Thoracic aorta (tissue), 2 donors: ENCODE results near the gene ADCY5. TPM values are rescaled to one million over a fixed set of nuclear protein-coding genes. Genes with fewer than 3 reads are reported as not detected.
A peak's percentile ranks its signal among the peaks of the same experiment; 100 is the strongest.

ENCODE experiments used
- ATAC-seq: fragments of 150-250 bp; one replicate; pipeline ENCODE4 v1.8.0; 2017; ENCODE audit warnings: low read depth; ENCODE audit not compliant: insufficient number of reproducible peaks, low FRiP score
- DNase-seq: peaks from one replicate; pipeline ENCODE4 v3.0.0-alpha.2; 2020; ENCODE audit warnings: low spot score
- H3K27ac ChIP-seq, 2 donors: fragments of 200-600 bp; sonication (generic); 1 replicate in 1 of 2; 2 replicates in 1 of 2; pipeline ENCODE4 v1.5.1; 2016; ENCODE audit warnings: mild to moderate bottlenecking in 2 of 2, moderate library complexity in 2 of 2
- H3K27me3 ChIP-seq: fragments of 200-600 bp; sonication (generic); replicated peaks from 2 replicates; pipeline ENCODE4 v1.6.0; 2016; ENCODE audit warnings: mild to moderate bottlenecking; ENCODE audit not compliant: insufficient read depth
- H3K36me3 ChIP-seq: fragments of 200-600 bp; sonication (generic); one replicate; pipeline ENCODE4 v1.5.1; 2016
- H3K4me1 ChIP-seq, 2 donors: fragments of 200-600 bp; sonication (generic); 1 replicate in 1 of 2; 2 replicates in 1 of 2; pipeline versions ENCODE4 v1.5.1 to v1.6.0; 2016; ENCODE audit warnings: low read depth in 2 of 2, mild to moderate bottlenecking in 1 of 2; ENCODE audit not compliant: control insufficient read depth in 1 of 2
- H3K4me3 ChIP-seq: fragments of 200-600 bp; sonication (generic); 2 replicates; pipeline ENCODE4 v1.5.1; 2016; ENCODE audit warnings: mild to moderate bottlenecking
- H3K9me3 ChIP-seq: fragments of 200-600 bp; sonication (generic); 2 replicates; pipeline ENCODE4 v1.5.1; 2016
- total RNA-seq, 2 donors: library from RNA; depleted of rRNA; stranded (reverse); fragments of >200 nt; gene quantifications; one replicate each; pipeline versions ENCODE4 v1.1.0 to v1.2.3, GENCODE V29; 2016
- TF ChIP-seq, protein P1 (sequence below): fragments of 200-600 bp; sonication (generic); IDR thresholded peaks from one replicate; pipeline ENCODE4 v1.5.1; 2019; ENCODE audit warnings: antibody characterized with exemption

Gene ADCY5
- total RNA-seq, 2 donors from 2014 or later = 104 to 123 TPM

DNA sequence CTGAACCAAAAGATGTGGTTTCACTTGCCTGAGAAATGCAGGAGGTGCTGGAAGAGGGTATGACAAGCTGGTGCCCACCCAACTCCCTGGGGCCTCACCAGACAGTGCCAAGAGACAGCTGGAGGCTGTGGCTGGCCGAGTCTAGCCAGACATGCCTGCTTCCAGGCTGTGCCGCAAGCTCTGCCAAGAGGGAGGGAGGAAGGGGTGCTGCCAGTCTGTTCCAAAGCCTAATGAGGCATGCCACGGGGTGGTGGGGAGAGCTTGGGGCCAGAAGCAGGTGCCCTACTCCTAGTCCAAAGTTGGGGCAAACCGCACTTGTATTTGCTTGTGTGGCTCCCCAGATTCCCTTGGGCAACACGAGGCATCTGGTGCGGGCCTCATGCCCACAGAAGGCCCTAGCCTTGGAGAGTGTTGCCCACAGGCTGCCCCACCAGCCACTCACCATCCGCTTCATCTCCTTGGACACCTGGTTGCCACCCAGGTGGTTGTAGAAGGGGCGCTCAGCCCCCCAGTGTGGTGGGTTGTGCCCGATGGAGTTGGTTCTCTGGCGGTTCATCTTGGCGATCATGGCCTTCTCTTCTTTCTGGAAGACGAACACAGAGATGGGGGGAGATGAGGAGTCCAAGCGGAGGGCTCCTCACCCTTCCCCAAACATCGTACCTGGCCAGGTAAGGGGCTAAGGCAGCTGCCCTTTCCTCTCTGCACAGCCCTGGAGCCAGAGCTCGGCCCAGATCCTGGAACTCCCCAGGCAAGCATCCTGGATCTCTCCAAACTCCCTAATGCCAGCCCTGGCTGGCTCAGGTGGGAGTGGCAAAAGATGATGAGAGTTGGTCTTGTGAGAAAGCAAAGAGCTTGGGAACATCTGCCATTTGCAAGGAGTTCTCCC lies 123.8 kb downstream of the ADCY5 start:
- Histone ChIP-seq H3K36me3 (peaks cover 24% of the 10 kb centered on the region), H3K27me3 (no peaks in the 10 kb centered on the region), H3K9me3 (no peaks in the 10 kb centered on the region), H3K4me1 (peaks cover 4 to 54% of the 10 kb centered on the region in 2 donors), H3K27ac (peak overlapping the region; percentile 28 to 63), H3K4me3 (no peak overlapping the region)
- ATAC-seq (no peak), DNase-seq (no peak)
- TF ChIP-seq, protein P1, sequence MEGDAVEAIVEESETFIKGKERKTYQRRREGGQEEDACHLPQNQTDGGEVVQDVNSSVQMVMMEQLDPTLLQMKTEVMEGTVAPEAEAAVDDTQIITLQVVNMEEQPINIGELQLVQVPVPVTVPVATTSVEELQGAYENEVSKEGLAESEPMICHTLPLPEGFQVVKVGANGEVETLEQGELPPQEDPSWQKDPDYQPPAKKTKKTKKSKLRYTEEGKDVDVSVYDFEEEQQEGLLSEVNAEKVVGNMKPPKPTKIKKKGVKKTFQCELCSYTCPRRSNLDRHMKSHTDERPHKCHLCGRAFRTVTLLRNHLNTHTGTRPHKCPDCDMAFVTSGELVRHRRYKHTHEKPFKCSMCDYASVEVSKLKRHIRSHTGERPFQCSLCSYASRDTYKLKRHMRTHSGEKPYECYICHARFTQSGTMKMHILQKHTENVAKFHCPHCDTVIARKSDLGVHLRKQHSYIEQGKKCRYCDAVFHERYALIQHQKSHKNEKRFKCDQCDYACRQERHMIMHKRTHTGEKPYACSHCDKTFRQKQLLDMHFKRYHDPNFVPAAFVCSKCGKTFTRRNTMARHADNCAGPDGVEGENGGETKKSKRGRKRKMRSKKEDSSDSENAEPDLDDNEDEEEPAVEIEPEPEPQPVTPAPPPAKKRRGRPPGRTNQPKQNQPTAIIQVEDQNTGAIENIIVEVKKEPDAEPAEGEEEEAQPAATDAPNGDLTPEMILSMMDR = no peak

DNA sequence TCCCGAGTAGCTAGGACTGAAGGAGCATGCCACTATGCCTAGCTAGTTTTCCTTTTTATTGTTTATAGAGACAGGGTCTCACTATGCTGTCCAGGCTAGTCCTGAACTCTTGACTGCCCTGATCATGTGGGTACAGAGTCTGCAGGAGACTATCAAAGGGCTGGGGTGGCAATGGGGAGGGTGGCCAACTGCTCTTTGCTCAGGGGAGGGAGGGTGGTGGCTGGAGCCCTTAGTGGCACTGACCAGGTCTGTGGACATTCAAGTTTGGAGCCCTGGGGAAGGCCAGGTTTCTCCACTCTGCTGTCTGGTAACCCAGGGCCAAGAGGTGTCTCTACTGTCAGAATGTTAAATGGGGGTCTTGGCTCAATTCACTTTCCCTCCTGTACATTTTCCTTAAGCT lies 125.1 kb downstream of the ADCY5 start:
- no peak overlapping the region for H3K4me3 ChIP-seq
- TF ChIP-seq, protein P1 = no peak
- no peaks in the 10 kb centered on the region for H3K9me3 ChIP-seq
- H3K36me3 ChIP-seq = peaks cover 36% of the 10 kb centered on the region
- H3K4me1 ChIP-seq = peaks cover 0 to 40% of the 10 kb centered on the region in 2 donors
- H3K27ac ChIP-seq = peak overlapping the region; percentile 28 to 63
- no peak for ATAC-seq
- H3K27me3 ChIP-seq = no peaks in the 10 kb centered on the region
- DNase-seq = no peak

DNA sequence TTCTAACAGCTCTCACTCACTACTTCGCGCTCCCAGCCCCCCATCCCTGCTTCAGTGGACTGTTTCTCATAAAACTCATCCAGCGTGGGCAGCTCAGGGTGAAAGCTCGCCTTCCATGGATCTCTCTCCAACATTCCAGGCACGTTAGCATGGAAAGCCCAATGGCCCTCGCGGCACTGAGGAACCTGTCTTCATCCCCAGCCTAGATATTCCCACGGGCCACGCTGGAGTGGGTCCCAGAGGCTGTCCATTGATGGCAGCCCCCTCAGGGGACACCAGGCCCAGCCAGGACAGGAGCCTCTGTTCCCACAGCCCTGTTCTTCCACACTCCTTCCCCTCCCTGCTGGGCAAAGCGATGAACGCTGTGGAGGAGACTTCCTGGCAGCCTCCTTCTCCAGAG lies 126.0 kb downstream of the ADCY5 start:
- Histone ChIP-seq H3K4me3 (no peak overlapping the region), H3K36me3 (peaks cover 39% of the 10 kb centered on the region), H3K4me1 (peaks cover 0 to 31% of the 10 kb centered on the region in 2 donors), H3K27ac (peak overlapping the region; percentile 29 to 36), H3K9me3 (no peaks in the 10 kb centered on the region), H3K27me3 (no peaks in the 10 kb centered on the region)
- DNase-seq (no peak), ATAC-seq (no peak)
- TF ChIP-seq, protein P1 = no peak

DNA sequence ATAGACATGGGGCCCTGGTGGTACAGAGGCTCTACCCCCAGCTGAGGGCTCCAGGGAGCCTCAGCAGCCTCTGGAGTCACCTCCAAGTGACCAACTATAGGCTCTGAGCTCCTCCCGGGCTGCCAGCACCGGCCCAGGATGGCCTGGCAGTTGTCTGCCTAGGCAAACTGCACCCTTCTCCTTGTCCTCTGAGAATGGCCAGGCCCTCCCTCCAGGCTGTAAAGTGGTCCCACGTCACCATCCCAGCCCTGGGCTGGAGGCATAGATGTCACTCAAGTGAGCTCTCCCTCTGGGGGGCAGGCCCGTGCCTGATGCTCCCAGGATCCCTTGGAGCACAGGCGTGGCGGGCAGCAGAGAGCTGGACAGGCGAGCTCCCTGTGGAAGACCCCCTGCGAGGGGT lies 127.1 kb downstream of the ADCY5 start:
- DNase-seq = no peak
- Histone ChIP-seq H3K9me3 (no peaks in the 10 kb centered on the region), H3K27me3 (no peaks in the 10 kb centered on the region), H3K4me3 (no peak overlapping the region), H3K4me1 (peaks cover 0 to 30% of the 10 kb centered on the region in 2 donors), H3K36me3 (peaks cover 39% of the 10 kb centered on the region), H3K27ac (no peak overlapping the region)
- TF ChIP-seq, protein P1 = no peak
- no peak for ATAC-seq

DNA sequence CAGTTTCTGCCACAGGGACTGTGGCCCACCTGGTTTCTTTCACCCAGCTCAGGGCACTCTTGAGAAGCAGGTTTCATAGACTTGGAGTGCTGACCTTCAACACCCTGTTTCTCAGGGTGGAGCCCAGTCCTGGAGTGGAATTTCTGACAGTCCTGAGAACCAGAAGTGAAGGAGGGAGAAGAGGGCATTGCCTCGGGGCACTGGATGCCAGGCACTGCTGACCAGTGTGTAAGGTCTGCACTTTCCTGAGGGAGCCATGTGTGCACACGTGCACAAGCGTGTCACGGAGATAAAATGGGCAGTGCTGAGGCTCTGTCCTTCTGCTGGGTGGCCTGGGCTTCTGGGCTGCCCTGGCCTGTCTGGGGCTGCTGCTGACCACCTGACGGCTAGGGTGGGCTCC lies 128.7 kb downstream of the ADCY5 start:
- no peak for ATAC-seq
- TF ChIP-seq, protein P1 = no peak

More for the DNA sequence above, 128.7 kb downstream of the ADCY5 start:
- H3K4me1 ChIP-seq = peaks cover 0 to 22% of the 10 kb centered on the region in 2 donors
- peaks cover 29% of the 10 kb centered on the region for H3K36me3 ChIP-seq
- DNase-seq = no peak
- H3K4me3 ChIP-seq = no peak overlapping the region
- H3K27me3 ChIP-seq = no peaks in the 10 kb centered on the region
- peak overlapping the region in 1 of 2 donors; percentile 35 for H3K27ac ChIP-seq
- H3K9me3 ChIP-seq = no peaks in the 10 kb centered on the region
